HG03354 (cell line): ENCODE results near the gene CCDC121.

Experiments
- ATAC-seq: cut with Tn5 transposase; IDR thresholded peaks from one replicate; pipeline ENCODE4 v1.9.1; 2021; ENCODE audit warnings: mild to moderate bottlenecking; ENCODE audit not compliant: unreplicated experiment, poor library complexity, severe bottlenecking

The CCDC121 gene, protein sequence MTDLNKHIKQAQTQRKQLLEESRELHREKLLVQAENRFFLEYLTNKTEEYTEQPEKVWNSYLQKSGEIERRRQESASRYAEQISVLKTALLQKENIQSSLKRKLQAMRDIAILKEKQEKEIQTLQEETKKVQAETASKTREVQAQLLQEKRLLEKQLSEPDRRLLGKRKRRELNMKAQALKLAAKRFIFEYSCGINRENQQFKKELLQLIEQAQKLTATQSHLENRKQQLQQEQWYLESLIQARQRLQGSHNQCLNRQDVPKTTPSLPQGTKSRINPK

DNA sequence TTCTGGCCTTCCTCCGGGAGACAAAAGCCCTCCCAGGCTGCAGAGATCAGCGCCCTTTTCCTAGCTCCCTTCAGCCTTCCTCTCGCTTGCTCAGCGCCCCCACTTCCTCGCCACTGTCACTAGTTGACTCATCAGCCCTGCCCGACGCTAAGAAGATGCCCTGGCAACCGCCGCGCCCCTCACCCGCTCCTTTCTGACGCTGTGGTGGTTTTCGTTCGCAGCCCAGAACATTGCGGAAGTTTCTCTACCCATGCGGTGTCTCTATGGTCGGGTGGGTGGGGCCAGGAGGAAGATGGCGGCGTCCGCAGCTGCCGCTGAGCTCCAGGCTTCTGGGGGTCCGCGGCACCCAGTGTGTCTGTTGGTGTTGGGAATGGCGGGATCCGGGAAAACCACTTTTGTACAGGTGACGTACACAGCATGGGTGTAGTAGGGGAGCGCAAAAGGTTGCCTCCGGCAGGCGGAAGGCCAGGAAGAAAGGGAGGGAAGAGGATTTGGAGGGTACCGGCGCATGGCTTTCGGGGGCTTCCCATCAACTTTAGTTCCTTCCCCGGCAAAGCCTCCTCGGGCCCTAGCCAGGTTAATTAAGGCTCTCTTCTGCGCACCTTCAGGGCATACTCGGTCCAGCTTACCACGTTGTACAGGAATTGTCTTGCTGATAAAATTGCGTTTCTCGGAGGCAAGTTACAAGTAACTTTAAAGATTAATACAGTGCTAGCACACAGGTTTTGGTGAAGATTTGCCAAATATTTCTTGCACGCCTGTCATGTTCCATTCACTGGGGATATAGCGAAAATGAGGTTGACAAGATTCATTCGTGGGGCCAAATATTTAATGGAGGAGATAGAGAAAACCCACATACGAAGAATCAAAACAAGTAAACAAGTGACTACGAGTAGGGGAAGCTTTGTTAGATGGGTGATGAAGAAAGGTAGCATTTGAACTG lies at the start of gene CCDC121, which contains the start of gene GPN1:
CCDC121 (minus strand) TSS at position 246 of the 943 bp plus-strand sequence. CDS start 1,213 bp downstream, outside the sequence.
GPN1 (plus strand) TSS at position 284 of the 943 bp plus-strand sequence; CDS start at position 293, 9 bp downstream.
- peak; percentile 99 for ATAC-seq

DNA sequence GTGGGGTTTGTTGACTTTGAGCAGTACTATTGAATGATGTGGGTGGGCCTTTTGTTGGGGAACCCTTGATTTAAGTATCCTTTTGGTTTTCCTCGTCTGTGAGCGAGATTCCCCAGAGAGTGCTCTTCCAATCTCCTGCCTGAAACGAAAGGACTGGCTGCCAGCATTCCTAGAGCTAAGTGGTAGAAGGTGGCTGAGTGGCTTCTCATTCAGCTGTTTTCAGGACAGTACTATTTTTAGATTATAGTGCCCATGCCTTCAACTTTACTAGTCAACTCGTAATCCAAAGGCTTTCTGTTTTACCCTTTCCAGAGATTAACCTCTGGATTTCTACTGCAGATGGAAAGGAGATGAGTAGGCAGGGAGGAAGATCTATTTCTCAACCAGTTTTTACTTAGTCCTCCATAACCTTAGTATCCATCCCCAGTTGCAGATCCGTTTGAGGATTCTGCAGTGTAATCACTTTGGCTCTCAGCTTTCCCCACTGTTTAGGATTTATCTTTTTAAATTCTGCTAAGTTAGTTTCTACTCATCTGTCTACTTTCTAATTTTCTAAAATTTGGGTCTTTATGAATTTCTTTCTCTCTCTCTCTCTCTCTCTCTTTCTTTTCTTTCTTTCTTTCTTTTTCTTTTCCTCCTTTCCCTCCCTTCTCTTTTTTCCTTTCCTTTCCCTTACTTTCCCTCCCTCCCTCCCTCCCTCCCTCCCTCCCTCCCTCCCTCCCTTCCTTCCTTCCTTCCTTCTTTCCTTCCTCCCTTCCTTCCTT lies 44.1 kb upstream of the CCDC121 start:
- ATAC-seq, result no peak

DNA sequence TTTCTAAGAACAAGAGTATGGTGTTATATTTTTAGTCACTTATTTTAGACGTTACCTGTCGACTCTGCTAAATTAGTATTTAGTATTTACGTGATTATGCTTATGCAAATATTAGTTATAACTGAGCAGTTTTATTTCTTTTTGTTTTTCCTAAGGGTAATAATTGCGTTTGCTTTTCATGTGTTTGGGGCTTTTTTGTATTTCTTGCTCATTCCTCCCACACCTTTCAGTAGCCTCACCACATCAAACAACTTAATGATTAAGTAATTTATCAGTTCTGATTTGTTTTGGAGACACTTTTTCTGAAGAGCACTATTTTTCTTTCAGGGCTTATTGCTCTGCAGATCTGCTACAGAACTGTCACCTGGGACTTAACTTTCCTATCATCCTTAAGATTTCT lies 42.4 kb upstream of the CCDC121 start:
- ATAC-seq, result no peak

DNA sequence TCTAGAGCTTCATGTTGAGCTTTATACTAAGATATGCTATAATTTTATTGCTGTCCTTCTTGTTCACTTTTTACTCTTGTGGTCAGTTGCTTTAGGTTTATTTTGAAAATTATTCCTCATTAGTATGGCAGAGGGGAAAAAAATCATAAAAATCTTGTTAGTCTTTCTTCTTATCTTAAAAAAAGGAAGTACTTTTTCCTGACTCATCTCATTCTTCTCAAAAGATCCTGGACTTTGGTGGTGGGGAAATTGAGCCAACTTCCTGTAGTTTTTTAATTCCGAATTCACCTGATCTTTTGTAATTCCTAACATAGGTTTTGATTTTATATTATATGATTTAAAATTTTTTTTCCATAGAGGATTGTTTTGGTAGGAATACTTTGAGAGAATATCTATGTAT lies 38.6 kb upstream of the CCDC121 start:
- no peak for ATAC-seq

DNA sequence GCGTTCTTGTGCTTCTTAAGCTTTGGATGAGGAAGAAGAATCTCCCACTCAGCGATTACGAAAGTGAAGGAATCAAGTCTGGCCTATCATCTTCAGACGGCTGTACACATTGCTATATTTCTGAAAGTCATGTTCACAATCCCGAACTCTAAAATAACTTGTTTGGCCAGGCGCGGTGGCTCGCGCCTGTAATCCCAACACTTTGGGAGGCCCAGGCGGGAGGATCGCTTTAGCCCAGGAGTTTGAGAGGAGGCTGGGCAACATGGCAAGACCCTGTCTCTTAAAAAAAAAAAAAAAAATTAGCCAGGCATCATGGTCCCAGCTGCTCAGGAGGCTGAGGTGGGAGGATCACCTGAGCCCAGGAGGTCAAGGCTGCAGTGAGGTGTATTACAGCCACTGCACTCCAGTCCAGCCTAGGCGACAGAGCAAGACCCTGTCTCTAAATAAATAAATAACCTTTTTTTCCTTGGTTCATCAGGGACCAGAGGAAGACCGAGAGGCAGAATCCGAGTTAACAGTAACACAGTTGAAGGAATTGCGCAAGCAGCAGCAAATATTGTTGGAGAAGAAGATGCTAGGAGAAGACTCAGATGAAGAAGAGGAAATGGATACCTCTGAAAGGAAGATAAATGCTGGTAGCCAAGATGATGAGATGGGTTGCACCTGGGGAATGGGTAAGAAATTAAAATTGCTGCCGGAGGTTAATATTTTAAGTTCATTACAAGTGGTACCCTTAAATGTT lies 36.0 kb upstream of the CCDC121 start:
- ATAC-seq, result no peak

DNA sequence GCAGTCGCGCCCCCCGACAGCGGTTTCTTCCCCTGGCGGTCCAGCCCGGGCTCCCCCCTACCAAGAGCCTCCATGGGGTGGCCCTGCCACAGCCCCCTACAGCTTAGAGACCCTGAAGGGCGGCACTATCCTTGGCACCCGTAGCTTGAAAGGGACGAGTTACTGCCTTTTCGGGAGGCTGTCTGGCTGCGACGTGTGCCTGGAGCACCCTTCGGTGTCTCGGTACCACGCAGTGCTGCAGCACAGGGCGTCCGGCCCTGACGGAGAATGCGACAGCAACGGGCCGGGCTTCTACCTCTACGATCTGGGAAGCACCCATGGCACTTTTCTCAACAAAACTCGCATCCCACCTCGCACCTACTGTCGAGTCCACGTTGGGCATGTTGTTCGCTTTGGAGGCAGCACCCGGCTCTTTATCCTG lies 35.4 kb upstream of the CCDC121 start:
- peak; percentile 23 for ATAC-seq

DNA sequence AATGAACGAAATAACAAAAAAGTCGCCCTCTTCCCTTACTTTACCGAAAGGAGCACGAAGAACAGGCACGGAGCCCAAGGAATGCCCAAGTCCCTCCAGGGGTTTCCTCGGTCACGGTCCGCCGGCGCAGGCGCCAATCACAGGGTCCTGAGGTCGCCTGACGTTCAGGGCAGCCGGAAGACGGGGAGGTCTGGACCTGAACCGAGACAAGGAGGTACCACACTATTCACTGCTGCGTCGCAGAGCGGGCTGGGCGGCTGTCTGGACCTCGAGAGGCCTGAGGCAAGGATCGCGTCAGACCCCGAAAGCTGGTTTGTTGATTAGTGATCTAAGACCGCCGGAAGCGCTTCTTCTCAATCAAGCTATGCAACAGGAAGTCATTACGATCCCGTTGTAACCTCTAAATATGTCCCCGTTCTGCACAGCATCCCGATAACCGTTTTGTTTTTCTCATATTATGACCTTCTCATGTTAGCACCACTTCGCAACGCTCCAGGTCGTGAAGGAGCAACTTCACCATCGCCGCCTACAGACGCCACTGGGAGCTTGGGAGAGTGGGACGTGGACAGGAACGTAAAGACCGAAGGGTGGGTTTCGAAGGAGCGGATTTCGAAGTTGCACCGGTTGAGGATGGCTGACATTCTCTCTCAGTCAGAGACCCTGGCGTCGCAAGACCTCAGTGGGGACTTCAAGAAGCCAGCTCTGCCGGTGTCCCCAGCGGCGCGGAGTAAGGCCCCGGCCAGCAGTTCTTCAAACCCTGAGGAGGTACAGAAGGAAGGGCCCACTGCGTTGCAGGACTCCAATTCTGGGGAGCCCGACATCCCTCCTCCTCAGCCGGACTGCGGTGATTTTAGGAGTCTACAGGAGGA lies 34.7 kb upstream of the CCDC121 start, which contains the start of the genes SLC4A1AP and SUPT7L:
SLC4A1AP (plus strand) TSS at position 605 of the 869 bp plus-strand sequence; CDS start at position 631, 26 bp downstream.
SUPT7L (minus strand) TSS at position 330 of the 869 bp plus-strand sequence. CDS start 1,422 bp downstream, outside the sequence.
- peak; percentile 82 for ATAC-seq

DNA sequence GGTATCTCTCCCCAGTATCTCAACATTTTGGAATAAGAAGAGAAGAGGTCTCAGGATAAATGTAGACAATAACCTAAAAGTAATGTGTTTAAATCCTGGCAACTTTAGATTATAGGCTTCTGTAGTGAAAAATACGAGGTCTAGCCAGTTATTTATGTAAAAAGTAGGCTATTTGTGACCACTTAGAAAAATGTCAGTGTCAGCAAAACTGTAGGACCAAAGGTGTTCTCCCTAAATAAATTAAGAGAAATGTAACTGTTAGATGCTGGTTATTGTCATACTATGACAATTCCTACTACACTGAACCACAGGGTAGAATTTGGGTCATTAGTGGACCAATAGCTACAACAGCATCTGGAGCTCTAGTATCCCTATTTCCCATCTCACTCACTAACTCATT lies 32.6 kb upstream of the CCDC121 start:
- no peak for ATAC-seq

DNA sequence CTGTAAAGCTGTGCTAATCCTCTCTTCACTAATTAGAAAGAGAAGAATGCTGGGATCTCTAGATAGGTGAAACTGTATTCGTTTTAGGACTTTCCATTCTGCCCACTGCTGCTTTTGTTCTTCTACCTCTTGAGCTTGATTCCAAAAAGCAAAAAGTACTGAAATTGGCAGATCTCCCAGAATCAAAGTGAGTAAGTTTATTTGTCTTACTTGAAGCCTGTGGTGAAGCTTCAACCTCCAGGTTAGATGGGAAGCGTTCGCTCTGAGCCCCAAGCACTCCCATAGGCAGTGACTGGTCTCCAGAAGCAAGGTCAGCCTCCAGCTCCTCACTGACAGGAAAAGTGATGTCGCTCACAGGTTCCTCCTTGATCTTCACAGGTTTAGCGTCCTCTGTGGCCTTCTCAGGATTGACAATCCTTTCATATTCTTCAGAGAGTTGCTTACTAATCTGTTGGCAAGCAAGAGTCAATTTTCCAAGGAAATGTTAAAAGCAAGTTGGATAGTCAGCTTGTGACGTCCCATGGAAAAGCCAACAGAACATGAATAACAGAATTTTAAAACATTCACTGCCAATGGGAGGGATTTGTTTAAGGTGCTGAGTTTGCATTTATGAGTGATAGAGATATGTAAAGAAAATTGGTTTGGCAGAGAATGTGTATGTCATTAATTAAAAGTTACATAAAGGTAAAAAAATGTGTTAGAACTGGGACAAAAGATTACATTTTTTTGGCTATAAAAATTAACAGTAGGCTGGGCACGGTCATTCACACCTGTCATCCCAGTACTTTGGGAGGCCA lies 26.5 kb upstream of the CCDC121 start:
- no peak for ATAC-seq

DNA sequence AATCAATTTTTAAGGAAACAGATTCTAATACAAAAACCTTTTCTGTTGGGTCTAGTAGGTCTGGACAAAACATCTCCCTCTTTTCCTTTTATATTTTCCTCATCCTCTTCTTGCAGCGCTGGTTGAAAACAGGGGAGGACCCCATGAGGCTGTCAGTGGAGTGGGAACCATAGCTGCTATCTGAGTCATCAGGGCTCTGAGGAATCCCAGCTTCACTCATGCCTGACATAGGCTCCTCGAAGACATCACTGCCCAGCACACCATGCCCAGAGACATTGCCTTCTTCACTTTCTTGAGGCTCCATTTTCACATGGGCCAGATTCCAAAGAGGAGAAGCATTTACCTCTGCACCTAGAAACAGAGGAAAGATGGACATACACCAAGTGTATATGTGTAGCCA lies 24.6 kb upstream of the CCDC121 start:
- no peak for ATAC-seq

DNA sequence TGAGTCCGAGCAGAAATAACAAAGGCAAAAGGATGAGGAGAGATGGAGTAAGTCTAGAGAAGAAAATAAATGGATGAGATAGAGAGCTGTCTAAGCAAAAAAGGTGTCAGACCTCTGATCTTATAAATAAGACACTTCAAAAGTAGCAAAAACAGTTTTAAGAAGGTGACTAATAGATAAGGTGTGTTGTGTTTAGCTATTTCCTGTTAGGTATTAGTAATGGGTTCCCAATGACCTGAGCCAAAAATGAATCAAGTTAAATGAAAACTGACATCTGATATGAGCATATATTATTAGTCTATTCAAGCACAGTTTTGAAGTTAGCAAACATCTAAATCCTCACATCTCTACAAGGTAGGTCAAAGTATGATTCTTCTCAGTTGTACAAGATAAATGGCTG lies 24.0 kb upstream of the CCDC121 start:
- no peak for ATAC-seq

DNA sequence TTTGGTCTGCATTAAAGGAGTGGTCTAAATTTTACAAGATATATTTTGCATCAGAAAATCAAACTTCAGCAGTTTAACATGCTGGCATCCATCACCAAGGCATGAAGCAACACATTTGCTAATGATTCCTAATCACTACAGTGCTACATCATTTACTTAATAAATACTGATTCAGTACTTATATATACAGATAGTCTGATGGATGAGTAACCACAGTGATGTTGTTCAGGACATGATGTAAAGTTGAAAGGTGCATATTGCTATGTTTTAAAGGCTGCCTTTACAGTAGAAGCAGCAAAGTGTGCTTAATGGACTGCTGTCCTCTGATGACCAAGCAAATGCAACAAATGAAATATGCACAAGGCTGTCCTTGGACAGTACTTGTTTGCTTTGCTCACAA lies 23.5 kb upstream of the CCDC121 start:
- no peak for ATAC-seq

DNA sequence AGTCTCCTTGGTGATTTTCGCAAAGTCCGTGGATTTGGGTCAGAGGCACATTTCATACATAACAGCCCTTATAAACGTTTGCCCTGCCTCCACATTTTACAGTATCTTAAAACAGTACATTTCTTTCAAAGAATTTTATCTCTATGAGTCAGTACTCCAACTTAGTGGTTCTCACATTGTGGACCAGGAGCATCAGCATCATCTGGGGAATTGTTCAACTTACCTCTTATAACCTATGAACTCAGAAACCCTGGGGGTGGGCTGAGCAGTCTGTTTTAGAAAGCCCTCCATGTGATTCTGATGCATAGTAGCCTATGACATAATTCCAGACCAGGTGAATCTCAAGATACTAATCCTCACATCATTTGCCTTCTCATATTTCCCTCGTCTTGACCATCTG lies 22.2 kb upstream of the CCDC121 start:
- no peak for ATAC-seq

DNA sequence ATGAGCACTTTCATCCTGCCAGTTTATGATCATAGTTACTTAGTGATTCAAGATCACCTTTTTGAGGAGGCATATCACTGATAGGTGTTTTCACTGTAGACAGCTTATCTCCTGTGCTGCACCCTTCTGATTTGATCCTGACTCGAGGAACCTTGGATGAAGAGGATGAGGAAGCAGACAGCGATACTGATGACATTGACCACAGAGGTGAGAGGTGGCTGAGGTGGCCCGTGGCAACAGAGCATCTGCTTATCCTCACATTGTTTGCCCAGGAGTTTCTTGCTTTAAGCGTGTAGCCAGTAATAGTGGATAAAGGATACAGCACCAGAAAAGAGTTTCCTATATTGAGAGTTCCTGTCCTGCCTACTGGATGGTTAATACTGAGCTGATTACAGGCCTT lies 18.9 kb upstream of the CCDC121 start:
- ATAC-seq, result no peak

DNA sequence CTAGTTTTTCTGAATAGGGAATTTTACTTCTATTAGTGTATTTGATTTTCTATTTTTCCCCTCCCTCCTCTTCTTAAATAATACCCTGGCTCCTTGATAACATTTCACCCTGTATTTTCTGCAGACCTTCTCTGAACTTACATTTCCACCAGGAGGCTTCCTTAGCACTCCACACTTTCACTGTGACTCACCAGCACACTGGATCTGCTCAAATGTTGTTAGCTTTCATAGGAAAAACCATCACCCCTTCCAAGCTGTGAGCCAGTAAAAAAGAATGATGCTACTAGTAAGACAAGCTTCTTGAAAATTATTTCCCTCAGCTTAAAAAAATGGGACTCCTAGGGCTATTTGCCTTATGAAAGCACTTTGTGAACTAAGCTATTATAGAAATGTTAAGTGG lies 18.5 kb upstream of the CCDC121 start:
- ATAC-seq, result no peak

DNA sequence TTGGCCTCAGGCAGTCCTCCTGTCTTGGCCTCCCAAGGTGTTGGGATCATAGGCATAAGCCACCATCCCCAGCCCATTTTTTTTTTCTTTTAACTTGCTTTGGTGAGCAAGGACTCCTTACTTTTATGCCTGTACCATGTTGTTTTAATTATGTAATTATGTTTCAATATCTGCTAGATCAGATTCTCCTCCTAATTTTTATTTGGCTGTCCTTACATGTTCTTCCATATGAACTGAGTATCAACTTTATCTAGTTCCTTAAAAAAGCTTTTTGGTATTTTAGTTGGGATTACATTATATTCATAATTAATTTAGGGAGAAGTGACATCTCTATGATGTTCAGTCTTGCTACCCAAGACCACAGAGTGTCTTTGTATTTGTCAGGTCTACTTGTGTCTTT lies 16.4 kb upstream of the CCDC121 start:
- ATAC-seq, result no peak

DNA sequence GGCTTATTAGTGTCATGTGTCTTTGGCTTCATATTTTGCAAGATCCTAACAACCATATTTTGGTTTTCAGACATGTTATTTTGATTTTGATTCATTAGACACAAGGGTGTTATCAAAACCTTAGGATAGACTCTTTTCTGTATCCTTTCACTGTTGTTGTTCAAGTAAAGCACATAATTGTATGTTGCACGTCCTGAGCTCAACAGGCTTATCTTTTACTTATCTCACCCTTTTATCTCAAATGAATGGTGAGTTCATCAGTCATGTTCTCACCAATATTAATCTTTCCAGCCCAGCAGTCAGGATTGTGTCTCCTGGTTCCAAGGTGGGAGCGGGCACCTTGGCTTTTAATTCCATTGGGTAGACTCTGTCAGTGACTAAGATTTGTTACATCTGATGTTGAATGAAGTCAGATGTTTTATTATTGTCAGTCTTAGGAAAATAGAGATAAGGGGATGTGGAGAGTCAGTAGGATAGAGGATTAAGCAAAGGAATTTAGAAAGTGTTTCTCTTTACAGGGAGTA lies 12.0 kb upstream of the CCDC121 start:
- ATAC-seq, result no peak
